Mucosa of stomach (tissue), 1 donor: ENCODE data around the gene PDCL3.

Source experiments
- H3K27me3 ChIP-seq: one replicate; pipeline ENCODE4 v1.7.0; 2013; ENCODE audit warnings: mild to moderate bottlenecking, low read length; ENCODE audit not compliant: control insufficient read depth, insufficient read depth
- H3K36me3 ChIP-seq: one replicate; pipeline ENCODE4 v1.7.0; 2013; ENCODE audit warnings: low read length; ENCODE audit not compliant: control insufficient read depth, insufficient read depth
- H3K4me1 ChIP-seq: one replicate; pipeline ENCODE4 v1.7.0; 2013; ENCODE audit warnings: mild to moderate bottlenecking, low read length; ENCODE audit not compliant: control insufficient read depth, insufficient read depth
- H3K4me3 ChIP-seq: one replicate; pipeline ENCODE4 v1.7.0; 2013; ENCODE audit warnings: low read length
- H3K9ac ChIP-seq: one replicate; pipeline ENCODE4 v1.7.0; 2013; ENCODE audit warnings: mild to moderate bottlenecking, low read length, moderate library complexity
- H3K9me3 ChIP-seq: one replicate; pipeline ENCODE4 v1.7.0; 2013; ENCODE audit warnings: mild to moderate bottlenecking, low read length, moderate library complexity; ENCODE audit not compliant: control insufficient read depth
- donor health status: Pancreatic carcinoma.

PDCL3 gene

DNA sequence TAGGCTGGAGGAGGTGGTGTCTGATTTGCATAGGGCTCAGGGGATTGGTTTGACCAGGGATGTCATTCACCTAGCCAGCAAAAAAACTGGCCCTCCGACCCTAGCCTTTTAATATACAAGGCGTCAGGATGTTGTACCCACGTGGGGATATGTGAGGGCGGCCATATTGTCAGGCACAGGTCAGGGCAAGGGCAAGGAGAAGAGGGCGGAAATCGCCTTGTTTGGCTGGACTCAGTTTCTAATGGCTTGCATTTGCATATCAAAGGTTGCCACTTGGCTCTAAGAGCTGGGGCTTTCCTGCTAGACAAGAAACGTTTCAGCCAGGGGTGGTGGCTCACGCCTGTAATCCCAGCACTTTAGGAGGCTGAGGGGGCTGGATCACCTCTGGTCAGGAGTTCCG is 24.9 kb upstream of the PDCL3 start:
- no peaks in the 10 kb centered on the region for H3K4me1 ChIP-seq
- H3K4me3 ChIP-seq, result no peak overlapping the region
- H3K27me3 ChIP-seq, result no peaks in the 10 kb centered on the region
- H3K9me3 ChIP-seq, result no peaks in the 10 kb centered on the region
- no peak overlapping the region for H3K9ac ChIP-seq
- H3K36me3 ChIP-seq, result no peaks in the 10 kb centered on the region

DNA sequence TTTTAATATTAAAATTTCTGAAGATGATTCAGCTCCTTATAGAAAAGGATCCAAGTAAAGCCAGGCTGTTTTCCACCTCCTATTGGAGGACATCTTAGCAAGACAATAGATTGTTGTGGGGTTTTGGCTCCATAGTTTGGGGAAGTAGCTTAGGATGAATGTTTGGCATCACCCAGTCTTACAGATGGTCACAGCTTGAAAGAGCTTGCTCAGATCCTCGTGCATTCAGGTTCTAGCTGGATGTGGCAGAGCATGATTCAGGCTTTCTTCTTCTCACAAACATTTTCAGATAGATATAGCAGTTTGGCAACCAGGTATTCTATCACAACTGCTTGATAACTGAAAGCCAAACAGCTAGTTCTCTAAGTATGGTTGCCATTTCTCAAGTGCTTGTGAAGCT is 23.6 kb upstream of the PDCL3 start:
- Histone ChIP-seq H3K36me3 (no peaks in the 10 kb centered on the region), H3K27me3 (peaks cover 4% of the 10 kb centered on the region), H3K4me3 (no peak overlapping the region), H3K9ac (no peak overlapping the region), H3K9me3 (no peaks in the 10 kb centered on the region), H3K4me1 (no peaks in the 10 kb centered on the region)

DNA sequence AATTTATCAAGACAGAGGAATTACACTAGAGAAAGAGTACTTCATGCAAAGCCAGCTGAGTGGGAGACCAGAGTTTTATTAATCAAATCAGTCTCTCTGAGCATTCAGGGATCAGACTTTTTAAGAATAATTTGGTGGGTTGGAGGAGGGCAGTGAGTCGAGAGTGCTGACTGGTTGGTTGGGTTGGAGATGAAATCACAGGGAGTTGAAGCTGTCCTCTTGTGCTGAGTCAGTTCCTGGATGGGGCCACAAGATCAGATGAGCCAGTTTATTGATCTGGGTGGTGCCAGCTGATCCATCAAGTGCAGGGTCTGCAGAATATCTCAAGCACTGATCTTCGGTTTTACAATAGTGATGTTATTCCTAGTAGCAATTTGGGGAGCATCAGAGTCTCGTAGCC is 21.4 kb upstream of the PDCL3 start:
- Histone ChIP-seq H3K9me3 (no peaks in the 10 kb centered on the region), H3K36me3 (no peaks in the 10 kb centered on the region)

GRCh38 chr2:100542418-100542817 is 20.4 kb upstream of the PDCL3 start:
- Histone ChIP-seq H3K27me3 (peaks cover 4% of the 10 kb centered on the region), H3K9ac (no peak overlapping the region), H3K4me3 (no peak overlapping the region), H3K4me1 (no peaks in the 10 kb centered on the region), H3K36me3 (no peaks in the 10 kb centered on the region), H3K9me3 (no peaks in the 10 kb centered on the region)

More for the DNA sequence above, 21.4 kb upstream of the PDCL3 start:
- Histone ChIP-seq H3K4me1 (no peaks in the 10 kb centered on the region), H3K27me3 (peaks cover 4% of the 10 kb centered on the region), H3K4me3 (no peak overlapping the region), H3K9ac (no peak overlapping the region)

- no peak overlapping the region for H3K4me3 ChIP-seq
- no peaks in the 10 kb centered on the region for H3K9me3 ChIP-seq
These were observed 17.7 kb upstream of the PDCL3 start for GRCh38 chr2:100544911-100545596.

GRCh38 chr2:100546469-100546868 is 16.3 kb upstream of the PDCL3 start:
- no peak overlapping the region for H3K4me3 ChIP-seq
- H3K9ac ChIP-seq, result no peak overlapping the region
- H3K4me1 ChIP-seq, result no peaks in the 10 kb centered on the region
- no peaks in the 10 kb centered on the region for H3K9me3 ChIP-seq
- no peaks in the 10 kb centered on the region for H3K36me3 ChIP-seq
- H3K27me3 ChIP-seq, result peaks cover 4% of the 10 kb centered on the region

More at GRCh38 chr2:100544911-100545596, 17.7 kb upstream of the PDCL3 start:
- Histone ChIP-seq H3K4me1 (no peaks in the 10 kb centered on the region), H3K27me3 (peaks cover 4% of the 10 kb centered on the region), H3K9ac (no peak overlapping the region), H3K36me3 (no peaks in the 10 kb centered on the region)

GRCh38 chr2:100548771-100549170 is 14.0 kb upstream of the PDCL3 start:
- H3K9me3 ChIP-seq, result no peaks in the 10 kb centered on the region
- no peak overlapping the region for H3K4me3 ChIP-seq
- no peaks in the 10 kb centered on the region for H3K4me1 ChIP-seq
- peaks cover 4% of the 10 kb centered on the region for H3K27me3 ChIP-seq
- no peak overlapping the region for H3K9ac ChIP-seq
- no peaks in the 10 kb centered on the region for H3K36me3 ChIP-seq

DNA sequence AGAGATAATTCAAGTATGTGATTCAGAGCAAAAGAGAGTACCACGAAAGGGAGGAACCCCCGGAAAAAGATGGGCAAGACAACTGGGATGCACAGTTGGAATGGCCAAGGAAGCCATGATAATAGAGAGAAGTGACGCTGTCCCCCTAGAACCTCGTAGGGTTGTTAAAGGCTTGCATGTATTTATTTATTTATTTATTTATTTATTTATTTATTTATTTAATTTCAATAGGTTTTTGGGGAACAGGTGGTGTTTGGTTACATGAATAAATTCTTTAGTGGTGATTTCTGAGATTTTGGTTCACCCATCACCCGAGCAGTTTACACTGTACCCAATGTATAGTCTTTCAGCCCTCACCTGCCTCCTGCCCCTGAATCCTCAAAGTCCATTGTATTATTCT is 11.5 kb upstream of the PDCL3 start:
- Histone ChIP-seq H3K36me3 (no peaks in the 10 kb centered on the region), H3K9ac (no peak overlapping the region), H3K4me3 (no peak overlapping the region), H3K9me3 (no peaks in the 10 kb centered on the region), H3K27me3 (no peaks in the 10 kb centered on the region), H3K4me1 (no peaks in the 10 kb centered on the region)

DNA sequence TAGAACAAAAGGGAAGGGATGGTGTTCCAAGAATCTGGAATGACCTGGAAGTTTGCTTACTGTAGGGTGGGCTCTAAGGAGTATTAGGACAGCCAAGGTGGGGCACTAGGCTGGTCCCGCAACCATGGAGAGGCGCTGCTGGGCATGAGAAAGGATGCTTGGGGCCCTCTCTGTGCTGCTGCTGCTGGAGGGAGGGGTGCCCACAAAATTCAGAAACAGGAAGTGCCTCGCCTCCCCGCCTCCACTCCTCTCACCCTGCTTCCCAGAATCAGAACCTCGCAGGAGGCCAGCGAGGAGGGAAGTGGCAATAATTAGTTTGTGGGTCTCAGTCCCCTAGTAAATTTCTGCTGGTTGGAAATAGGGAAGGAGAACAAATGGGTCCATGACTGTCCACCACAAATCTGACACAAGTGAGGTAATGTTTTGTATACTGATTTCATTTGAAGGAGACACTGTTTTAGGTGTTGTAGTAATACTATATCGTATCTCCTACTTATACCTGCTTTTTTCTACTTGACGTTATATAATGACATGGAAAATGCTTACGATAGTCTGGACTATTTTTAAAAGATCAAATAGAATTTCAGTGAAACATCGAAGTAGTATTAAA is 7.9 kb upstream of the PDCL3 start:
- H3K9ac ChIP-seq, result no peak overlapping the region
- no peaks in the 10 kb centered on the region for H3K27me3 ChIP-seq
- H3K4me1 ChIP-seq, result no peaks in the 10 kb centered on the region
- H3K4me3 ChIP-seq, result no peak overlapping the region
- no peaks in the 10 kb centered on the region for H3K9me3 ChIP-seq
- H3K36me3 ChIP-seq, result no peaks in the 10 kb centered on the region

- no peaks in the 10 kb centered on the region for H3K36me3 ChIP-seq
- H3K4me1 ChIP-seq, result peaks cover under 1% of the 10 kb centered on the region
- no peaks in the 10 kb centered on the region for H3K9me3 ChIP-seq
- no peak overlapping the region for H3K4me3 ChIP-seq
- no peak overlapping the region for H3K9ac ChIP-seq
- no peaks in the 10 kb centered on the region for H3K27me3 ChIP-seq
These were observed 6.0 kb upstream of the PDCL3 start for GRCh38 chr2:100556746-100557145.

DNA sequence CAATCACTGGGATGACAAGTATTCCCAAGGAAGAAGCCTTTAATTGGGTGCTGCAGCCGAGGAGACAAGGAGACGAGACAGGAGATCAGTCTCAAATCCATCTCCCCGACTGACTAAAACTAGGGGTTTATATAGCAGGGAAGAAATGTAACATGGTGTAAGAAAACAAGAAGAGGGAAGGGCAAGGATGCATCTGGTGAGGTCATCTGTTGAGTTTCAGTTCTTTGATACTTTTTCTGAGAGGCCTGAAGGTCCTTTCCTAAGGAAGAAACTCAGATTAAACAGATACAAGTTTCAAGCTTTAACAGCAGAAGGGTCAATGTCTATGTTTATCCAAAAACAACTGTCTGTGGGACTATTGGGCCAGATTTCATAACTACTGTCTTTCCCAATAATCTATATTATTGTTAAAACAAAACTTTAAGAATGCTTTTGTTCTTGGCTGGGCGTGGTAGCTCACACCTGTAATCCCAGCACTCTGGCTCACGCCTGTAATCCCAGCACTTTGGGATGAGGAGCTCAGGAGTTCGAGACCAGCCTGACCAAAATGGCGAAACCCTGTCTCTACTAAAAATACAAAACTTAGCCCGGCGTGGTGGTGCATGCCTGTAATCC is 2.5 kb upstream of the PDCL3 start:
- H3K4me1 ChIP-seq, result peaks cover 8% of the 10 kb centered on the region
- H3K27me3 ChIP-seq, result no peaks in the 10 kb centered on the region
- no peaks in the 10 kb centered on the region for H3K9me3 ChIP-seq
- H3K36me3 ChIP-seq, result no peaks in the 10 kb centered on the region
- no peak overlapping the region for H3K4me3 ChIP-seq
- H3K9ac ChIP-seq, result no peak overlapping the region

DNA sequence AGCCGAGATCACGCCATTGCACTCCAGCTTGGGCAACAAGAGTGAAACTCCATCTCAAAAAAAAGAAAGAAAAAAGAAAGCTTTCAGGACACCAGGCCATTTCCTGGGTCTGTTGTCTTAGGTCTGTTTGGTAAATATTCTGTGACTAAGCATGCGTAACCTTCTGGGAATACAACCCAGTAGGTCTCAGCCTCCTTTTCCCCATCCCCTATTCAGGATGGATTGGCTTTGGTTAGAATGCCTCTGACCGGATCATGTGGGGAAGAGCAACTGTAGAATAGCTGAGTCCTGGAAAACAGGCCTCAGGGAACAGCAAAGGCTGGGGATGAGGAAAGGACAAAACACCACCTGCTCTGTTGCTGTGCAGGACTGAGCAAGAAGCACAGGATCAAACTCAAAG is 1.6 kb upstream of the PDCL3 start:
- Histone ChIP-seq H3K4me1 (peaks cover 8% of the 10 kb centered on the region), H3K9ac (no peak overlapping the region), H3K27me3 (no peaks in the 10 kb centered on the region), H3K9me3 (no peaks in the 10 kb centered on the region), H3K4me3 (no peak overlapping the region), H3K36me3 (no peaks in the 10 kb centered on the region)
